H9 (cell line): ENCODE data around the gene FAP. TPM values are rescaled to one million over a fixed set of nuclear protein-coding genes. Genes with fewer than 3 reads are reported as not detected.
A peak's percentile ranks its signal among the peaks of the same experiment; 100 is the strongest.

Experiments
- DNase-seq: peaks from one replicate; pipeline ENCODE4 v3.0.0-alpha.2; 2017
- H2AFZ ChIP-seq: one replicate; pipeline ENCODE4 v1.6.1; 2013; ENCODE audit warnings: mild to moderate bottlenecking, low read length, control low read depth, moderate library complexity
- H2AK5ac ChIP-seq: 2 replicates; pipeline ENCODE4 v1.6.1; 2013; ENCODE audit warnings: low read length, control low read depth, mixed read lengths; ENCODE audit not compliant: insufficient read length
- H2BK120ac ChIP-seq: one replicate; pipeline ENCODE4 v1.6.1; 2013; ENCODE audit warnings: low read depth, mild to moderate bottlenecking, low read length, control low read depth, inconsistent platforms; ENCODE audit not compliant: poor library complexity, severe bottlenecking
- H2BK12ac ChIP-seq: 2 replicates; pipeline ENCODE4 v1.6.1; 2013; ENCODE audit warnings: low read length, control low read depth, mixed read lengths, low read depth; ENCODE audit not compliant: insufficient read length
- H2BK15ac ChIP-seq: 2 replicates; pipeline ENCODE4 v1.6.1; 2013; ENCODE audit warnings: low read depth, low read length, control low read depth
- H2BK20ac ChIP-seq: one replicate; pipeline ENCODE4 v1.6.1; 2013; ENCODE audit warnings: low read depth, mild to moderate bottlenecking, low read length, control low read depth, inconsistent platforms; ENCODE audit not compliant: poor library complexity, severe bottlenecking
- H2BK5ac ChIP-seq: 2 replicates; pipeline ENCODE4 v1.6.1; 2013; ENCODE audit warnings: low read length, control low read depth, mixed read lengths; ENCODE audit not compliant: insufficient read length
- H3K14ac ChIP-seq: 2 replicates; pipeline ENCODE4 v1.6.1; 2013; ENCODE audit warnings: low read length, control low read depth; ENCODE audit not compliant: insufficient read depth
- H3K18ac ChIP-seq: 2 replicates; pipeline ENCODE4 v1.6.1; 2013; ENCODE audit warnings: low read depth, mild to moderate bottlenecking, mixed read lengths, low read length, control low read depth; ENCODE audit not compliant: insufficient read length
- H3K23ac ChIP-seq: 2 replicates; pipeline ENCODE4 v1.6.1; 2013; ENCODE audit warnings: low read length, control low read depth, mixed read lengths, low read depth; ENCODE audit not compliant: insufficient read length
- H3K23me2 ChIP-seq: 2 replicates; pipeline ENCODE4 v1.6.1; 2013; ENCODE audit warnings: low read depth, mild to moderate bottlenecking, mixed read lengths, low read length, control low read depth; ENCODE audit not compliant: insufficient read length, poor library complexity, severe bottlenecking
- H3K27ac ChIP-seq: 2 replicates; pipeline ENCODE4 v1.5.1; 2013; ENCODE audit warnings: low read length, control low read depth, mixed read lengths, low read depth; ENCODE audit not compliant: insufficient read length
- H3K27me3 ChIP-seq: 2 replicates; pipeline ENCODE4 v1.6.1; 2013; ENCODE audit warnings: low read length, control low read depth, inconsistent platforms; ENCODE audit not compliant: insufficient read depth
- H3K4ac ChIP-seq: 2 replicates; pipeline ENCODE4 v1.6.1; 2013; ENCODE audit warnings: low read depth, mild to moderate bottlenecking, control low read depth, inconsistent platforms, low read length, moderate library complexity
- H3K4me1 ChIP-seq: 2 replicates; pipeline ENCODE4 v1.6.1; 2013; ENCODE audit warnings: low read length, control low read depth, inconsistent platforms; ENCODE audit not compliant: insufficient read depth
- H3K4me2 ChIP-seq: 2 replicates; pipeline ENCODE4 v1.6.1; 2013; ENCODE audit warnings: low read length, control low read depth, mixed read lengths; ENCODE audit not compliant: insufficient read length, insufficient read depth
- H3K56ac ChIP-seq: 2 replicates; pipeline ENCODE4 v1.6.1; 2013; ENCODE audit warnings: low read depth, mild to moderate bottlenecking, mixed read lengths, low read length, control low read depth; ENCODE audit not compliant: insufficient read length
- H3K79me1 ChIP-seq: 2 replicates; pipeline ENCODE4 v1.6.1; 2013; ENCODE audit warnings: low read depth, mild to moderate bottlenecking, moderate library complexity, low read length, control low read depth, inconsistent platforms; ENCODE audit not compliant: insufficient read depth, poor library complexity, severe bottlenecking
- H3K79me2 ChIP-seq: 2 replicates; pipeline ENCODE4 v1.6.1; 2013; ENCODE audit warnings: low read length, control low read depth, inconsistent platforms; ENCODE audit not compliant: insufficient read depth
- H3K9ac ChIP-seq: 2 replicates; pipeline ENCODE4 v1.6.1; 2013; ENCODE audit warnings: low read length, control low read depth, mixed read lengths; ENCODE audit not compliant: insufficient read length; ENCODE audit errors: extremely low read depth
- H3K9me3 ChIP-seq: one replicate; pipeline ENCODE4 v1.6.1; 2013; ENCODE audit warnings: low read depth, low read length, inconsistent platforms; ENCODE audit not compliant: control insufficient read depth
- H3T11ph ChIP-seq: one replicate; pipeline ENCODE4 v1.6.1; 2013; ENCODE audit warnings: mild to moderate bottlenecking, low read length, control low read depth, inconsistent platforms
- H4K20me1 ChIP-seq: one replicate; pipeline ENCODE4 v1.6.1; 2013; ENCODE audit not compliant: control insufficient read depth, insufficient read length, insufficient read depth
- H4K5ac ChIP-seq: 2 replicates; pipeline ENCODE4 v1.6.1; 2013; ENCODE audit warnings: low read depth, mild to moderate bottlenecking, mixed read lengths, low read length, control low read depth; ENCODE audit not compliant: insufficient read length
- H4K8ac ChIP-seq: replicated peaks from 2 replicates; pipeline ENCODE4 v1.6.1; 2013; ENCODE audit warnings: low read length, control low read depth, mixed read lengths, low read depth; ENCODE audit not compliant: insufficient read length
- H4K91ac ChIP-seq: 2 replicates; pipeline ENCODE4 v1.6.1; 2013; ENCODE audit warnings: low read depth, mild to moderate bottlenecking, moderate library complexity, mixed read lengths, low read length, control low read depth; ENCODE audit not compliant: insufficient read length
- H3K27ac Mint-ChIP-seq, 3 experiments: 2 replicates in 2 of 3; 3 replicates in 1 of 3; pipeline ENCODE4 v1.8.0; 2020 to 2021; ENCODE audit warnings: mixed read lengths in 3 of 3, mild to moderate bottlenecking in 1 of 3, moderate library complexity in 1 of 3
- H3K27me3 Mint-ChIP-seq: 2 replicates; pipeline ENCODE4 v1.8.0; 2021; ENCODE audit warnings: low read depth, mild to moderate bottlenecking, moderate library complexity, mixed read lengths
- H3K36me3 Mint-ChIP-seq, 3 experiments: 2 replicates in 2 of 3; 3 replicates in 1 of 3; pipeline ENCODE4 v1.8.0; 2020 to 2021; ENCODE audit warnings: low read depth in 3 of 3, mixed read lengths in 3 of 3; ENCODE audit not compliant: insufficient read depth in 1 of 3
- H3K4me1 Mint-ChIP-seq, 2 experiments: 2 replicates each; pipeline ENCODE4 v1.8.0; 2020; ENCODE audit warnings: mixed read lengths in 2 of 2
- H3K4me3 Mint-ChIP-seq, 2 experiments: 2 replicates in 1 of 2; 3 replicates in 1 of 2; pipeline ENCODE4 v1.8.0; 2020 to 2021; ENCODE audit warnings: mild to moderate bottlenecking in 2 of 2, mixed read lengths in 2 of 2, moderate library complexity in 1 of 2
- H3K9me3 Mint-ChIP-seq, 2 experiments: 2 replicates in 1 of 2; 3 replicates in 1 of 2; pipeline ENCODE4 v1.8.0; 2020; ENCODE audit warnings: mild to moderate bottlenecking in 2 of 2, mixed read lengths in 2 of 2, moderate library complexity in 1 of 2
- CTCF ChIP-seq: fragments of 200-600 bp; sonication (generic); conservative IDR thresholded peaks from 3 replicates; pipeline ENCODE4 v1.8.0; 2021; ENCODE audit warnings: antibody characterized with exemption, mild to moderate bottlenecking
- WGBS: extraction: QIAGEN DNeasy Blood & Tissue Kit; methylation state at CpG from one replicate; pipeline ENCODE4 v1.1.7; 2013; ENCODE audit warnings: missing lambda C conversion rate, low lambda C conversion rate, mixed read lengths; ENCODE audit not compliant: insufficient read length; ENCODE audit errors: extremely low coverage; 5-methylcytosine and 5-hydroxymethylcytosine counted together
- total RNA-seq: library from RNA; stranded (reverse); gene quantifications from 2 replicates; pipeline ENCODE4 v1.2.1, GENCODE V29; 2021

FAP gene
- total RNA-seq, 1 experiment from 2014 or later = not detected

GRCh38 chr2:162149940-162150339, 93.3 kb downstream of the FAP start:
- Mint-ChIP-seq H3K36me3 (no peaks in the 10 kb centered on the region), H3K27ac (no peak overlapping the region), H3K4me3 (no peak overlapping the region), H3K9me3 (no peaks in the 10 kb centered on the region), H3K4me1 (peaks cover 5 to 10% of the 10 kb centered on the region in 2 experiments; a peak in 2 of 4 replicates), H3K27me3 (peaks cover 13% of the 10 kb centered on the region)
- Histone ChIP-seq H3K4ac (no peak overlapping the region), H3K23ac (no peak overlapping the region), H4K5ac (no peak overlapping the region), H3K4me1 (peaks cover 3% of the 10 kb centered on the region; the same call in 1 of the 2 replicates), H2BK20ac (no peak overlapping the region), H3K56ac (no peak overlapping the region), H2BK15ac (no peak overlapping the region), H2BK5ac (no peak overlapping the region), H3K4me2 (no peak overlapping the region), H4K8ac (no peak overlapping the region), H3K27me3 (no peaks in the 10 kb centered on the region), H4K20me1 (no peaks in the 10 kb centered on the region), H3K23me2 (no peaks in the 10 kb centered on the region), H3K79me2 (no peaks in the 10 kb centered on the region), H2AK5ac (no peak overlapping the region), H4K91ac (no peak overlapping the region), H3T11ph (no peak overlapping the region), H3K79me1 (no peaks in the 10 kb centered on the region), H3K14ac (no peak overlapping the region), H3K9me3 (no peaks in the 10 kb centered on the region), H2BK12ac (no peak overlapping the region), H3K27ac (no peak overlapping the region), H2AFZ (no peak overlapping the region), H3K9ac (no peak overlapping the region), H2BK120ac (no peak overlapping the region), H3K18ac (no peak overlapping the region)
- DNase-seq = peak; percentile 39
- no peak for TF ChIP-seq CTCF
- no CpG with 5 or more reads among the region's 8 CpGs for WGBS
